SU-DHL-6 (cell line): Measurements from ENCODE around the gene GCN1.

Source experiments
- H2AFZ ChIP-seq: fragments of 200-600 bp; sonication (generic); 2 replicates; pipeline ENCODE4 v1.6.1; 2014; ENCODE audit warnings: low read depth, mild to moderate bottlenecking, moderate library complexity, mixed read lengths, antibody characterized with exemption, low read length; ENCODE audit not compliant: severe bottlenecking
- H3F3A ChIP-seq: fragments of 200-600 bp; shearing (Covaris generic); 2 replicates; pipeline ENCODE4 v1.6.0; 2016; ENCODE audit warnings: antibody characterized with exemption, mild to moderate bottlenecking; ENCODE audit not compliant: insufficient read depth
- H3K27ac ChIP-seq: fragments of 200-600 bp; sonication (generic); 2 replicates; pipeline ENCODE4 v1.5.1; 2016; ENCODE audit warnings: low read depth, mild to moderate bottlenecking, low read length, moderate library complexity, mixed read lengths
- H3K27me3 ChIP-seq: fragments of 200-600 bp; sonication (generic), shearing (Covaris generic); 2 replicates; pipeline ENCODE4 v1.6.0; 2014; ENCODE audit warnings: mild to moderate bottlenecking, low read length
- H3K36me3 ChIP-seq: fragments of 200-600 bp; sonication (generic); 2 replicates; pipeline ENCODE4 v1.6.1; 2014; ENCODE audit warnings: mild to moderate bottlenecking, low read length, mixed read lengths
- H3K4me2 ChIP-seq: fragments of 300-600, 200-600 bp; shearing (Covaris generic), sonication (generic); 2 replicates; pipeline ENCODE4 v1.6.0; 2014; ENCODE audit warnings: low read length, low read depth, mild to moderate bottlenecking; ENCODE audit not compliant: poor library complexity, severe bottlenecking
- H3K4me3 ChIP-seq: fragments of 200-600 bp; sonication (generic); 2 replicates; pipeline ENCODE4 v1.5.1; 2014; ENCODE audit warnings: antibody characterized with exemption, low read length, mild to moderate bottlenecking, mixed read lengths; ENCODE audit not compliant: insufficient read depth, poor library complexity, severe bottlenecking
- H3K79me2 ChIP-seq: fragments of 200-600 bp; sonication (generic); 2 replicates; pipeline ENCODE4 v1.6.1; 2014; ENCODE audit warnings: mild to moderate bottlenecking, low read length, moderate library complexity; ENCODE audit not compliant: insufficient read depth
- H3K9ac ChIP-seq: fragments of 200-600 bp; sonication (generic); 2 replicates; pipeline ENCODE4 v1.7.0; 2014; ENCODE audit warnings: mild to moderate bottlenecking, low read length
- H3K9me2 ChIP-seq: fragments of 200-600 bp; sonication (generic); replicated peaks from 2 replicates; pipeline ENCODE4 v1.6.1; 2014; ENCODE audit warnings: low read length; ENCODE audit not compliant: insufficient read depth
- H3K9me3 ChIP-seq: fragments of 200-600 bp; sonication (generic); 2 replicates; pipeline ENCODE4 v1.6.1; 2014; ENCODE audit warnings: low read length, mixed read lengths; ENCODE audit not compliant: insufficient read depth
- H4K20me1 ChIP-seq: fragments of 200-600 bp; sonication (generic); 2 replicates; pipeline ENCODE4 v1.6.1; 2014; ENCODE audit warnings: low read depth, mild to moderate bottlenecking, antibody characterized with exemption, low read length, moderate library complexity, mixed read lengths
- EZH2phosphoT487 ChIP-seq: fragments of 200-600 bp; sonication (generic), shearing (Covaris generic); conservative IDR thresholded peaks from 2 replicates; pipeline ENCODE4 v1.6.1; 2018; ENCODE audit warnings: mild to moderate bottlenecking, antibody characterized with exemption, low read length, moderate library complexity, mixed read lengths
- TF ChIP-seq, protein P1 (sequence below): fragments of 200-600 bp; sonication (generic); IDR thresholded peaks from one replicate; pipeline ENCODE4 v1.5.1; 2017; ENCODE audit warnings: antibody characterized with exemption, mild to moderate bottlenecking, low read length, moderate library complexity; ENCODE audit not compliant: insufficient read depth, poor library complexity, severe bottlenecking

The GCN1 gene

DNA sequence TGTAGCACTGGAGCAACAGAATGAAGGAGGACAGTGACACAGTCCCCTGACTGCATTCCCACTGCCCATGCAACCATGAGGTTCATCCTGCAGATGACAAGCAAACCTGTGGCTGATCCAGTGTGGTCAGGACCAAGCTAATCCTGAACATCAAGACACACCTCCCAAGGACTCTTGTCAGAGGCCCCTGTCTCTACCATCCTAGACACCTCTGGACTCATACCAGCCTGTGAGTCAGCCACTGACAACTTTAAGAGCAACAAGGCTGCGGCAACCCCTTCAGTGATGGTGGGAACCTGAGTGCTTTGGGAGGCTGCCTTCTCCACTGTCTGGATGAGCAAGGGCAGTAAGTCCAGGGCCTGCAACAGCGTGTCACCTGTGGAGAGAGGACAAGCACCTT lies 24.6 kb downstream of the GCN1 start:
- Histone ChIP-seq H3K4me2 (no peak overlapping the region), H3K79me2 (no peaks in the 10 kb centered on the region), H3K27me3 (no peaks in the 10 kb centered on the region), H2AFZ (no peak overlapping the region), H3K9me2 (no peaks in the 10 kb centered on the region), H3F3A (peaks cover 32% of the 10 kb centered on the region), H4K20me1 (no peaks in the 10 kb centered on the region), H3K9ac (no peak overlapping the region), H3K27ac (no peak overlapping the region), H3K9me3 (no peaks in the 10 kb centered on the region), H3K36me3 (peaks cover 14% of the 10 kb centered on the region), H3K4me3 (no peak overlapping the region)
- TF ChIP-seq, protein P1, sequence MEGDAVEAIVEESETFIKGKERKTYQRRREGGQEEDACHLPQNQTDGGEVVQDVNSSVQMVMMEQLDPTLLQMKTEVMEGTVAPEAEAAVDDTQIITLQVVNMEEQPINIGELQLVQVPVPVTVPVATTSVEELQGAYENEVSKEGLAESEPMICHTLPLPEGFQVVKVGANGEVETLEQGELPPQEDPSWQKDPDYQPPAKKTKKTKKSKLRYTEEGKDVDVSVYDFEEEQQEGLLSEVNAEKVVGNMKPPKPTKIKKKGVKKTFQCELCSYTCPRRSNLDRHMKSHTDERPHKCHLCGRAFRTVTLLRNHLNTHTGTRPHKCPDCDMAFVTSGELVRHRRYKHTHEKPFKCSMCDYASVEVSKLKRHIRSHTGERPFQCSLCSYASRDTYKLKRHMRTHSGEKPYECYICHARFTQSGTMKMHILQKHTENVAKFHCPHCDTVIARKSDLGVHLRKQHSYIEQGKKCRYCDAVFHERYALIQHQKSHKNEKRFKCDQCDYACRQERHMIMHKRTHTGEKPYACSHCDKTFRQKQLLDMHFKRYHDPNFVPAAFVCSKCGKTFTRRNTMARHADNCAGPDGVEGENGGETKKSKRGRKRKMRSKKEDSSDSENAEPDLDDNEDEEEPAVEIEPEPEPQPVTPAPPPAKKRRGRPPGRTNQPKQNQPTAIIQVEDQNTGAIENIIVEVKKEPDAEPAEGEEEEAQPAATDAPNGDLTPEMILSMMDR = no peak
- no peak for TF ChIP-seq EZH2phosphoT487

DNA sequence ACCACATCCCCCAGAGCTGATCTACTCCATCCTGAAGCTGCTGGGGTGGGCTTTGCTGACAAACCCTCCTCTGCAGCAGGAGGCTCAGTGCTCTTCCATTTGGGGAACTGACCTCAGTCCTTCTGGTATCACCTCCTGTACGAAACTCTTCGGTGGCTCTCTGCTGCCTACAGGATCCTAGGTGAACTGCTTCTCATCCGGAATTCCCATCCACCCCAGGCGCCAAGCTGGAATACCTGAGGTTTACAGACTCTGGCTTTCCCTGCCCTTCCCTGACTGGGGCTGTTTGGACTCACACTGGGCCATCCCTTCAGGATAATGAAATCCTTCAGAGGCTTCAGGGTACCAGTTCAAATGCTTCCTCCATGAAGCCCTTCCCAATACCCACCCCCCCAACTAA lies 26.2 kb downstream of the GCN1 start:
- peak overlapping the region; percentile 94; the same call in 1 of the 2 replicates for H3K27ac ChIP-seq
- H3K36me3 ChIP-seq = peaks cover 9% of the 10 kb centered on the region; the same call in 1 of the 2 replicates
- H3K4me3 ChIP-seq = no peak overlapping the region
- no peaks in the 10 kb centered on the region for H3K79me2 ChIP-seq
- H3F3A ChIP-seq = peaks cover 37% of the 10 kb centered on the region
- no peaks in the 10 kb centered on the region for H3K9me3 ChIP-seq
- H3K4me2 ChIP-seq = no peak overlapping the region
- H2AFZ ChIP-seq = no peak overlapping the region
- no peaks in the 10 kb centered on the region for H3K27me3 ChIP-seq
- TF ChIP-seq, protein P1 = no peak
- TF ChIP-seq EZH2phosphoT487 = no peak
- H3K9me2 ChIP-seq = no peaks in the 10 kb centered on the region
- no peak overlapping the region for H3K9ac ChIP-seq
- no peaks in the 10 kb centered on the region for H4K20me1 ChIP-seq

DNA sequence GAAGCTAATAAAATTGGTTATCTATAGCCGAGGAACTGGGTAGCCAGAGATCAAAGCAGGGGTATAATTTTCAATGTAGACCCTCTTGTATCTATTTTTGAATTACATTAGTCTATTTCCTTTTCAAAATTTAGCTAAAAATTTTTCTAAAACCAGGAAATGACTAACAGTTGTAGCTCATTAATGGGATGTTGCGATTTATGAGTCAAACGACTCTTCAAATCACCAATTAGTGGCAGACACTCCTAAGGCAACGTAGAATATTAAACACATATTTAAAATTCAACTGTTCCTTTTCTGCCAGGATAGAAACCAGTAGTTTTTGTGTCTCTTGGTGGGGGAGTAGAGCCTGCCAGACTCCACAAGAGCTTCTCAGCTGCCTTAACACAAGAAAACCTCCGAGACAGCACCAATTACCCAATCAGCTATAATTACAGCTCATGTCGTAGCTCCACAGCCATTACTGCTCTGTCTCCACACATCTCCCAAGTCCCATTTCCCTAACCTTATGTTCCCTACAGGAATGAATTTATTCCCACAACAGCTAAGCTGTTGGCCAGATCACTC lies 26.9 kb downstream of the GCN1 start:
- Histone ChIP-seq H3K9me2 (no peaks in the 10 kb centered on the region), H3K36me3 (peaks cover 7% of the 10 kb centered on the region; the same call in 1 of the 2 replicates), H3K27ac (peak overlapping the region; percentile 94), H3K9ac (no peak overlapping the region), H3K79me2 (no peaks in the 10 kb centered on the region), H2AFZ (no peak overlapping the region), H3F3A (peaks cover 37% of the 10 kb centered on the region), H3K9me3 (no peaks in the 10 kb centered on the region), H3K4me3 (no peak overlapping the region), H3K27me3 (no peaks in the 10 kb centered on the region), H3K4me2 (peak overlapping the region; percentile 44), H4K20me1 (no peaks in the 10 kb centered on the region)
- TF ChIP-seq EZH2phosphoT487 = no peak
- TF ChIP-seq, protein P1 = no peak
